D721Med (cell line): Measurements from ENCODE around the gene ADD2.

ENCODE experiments used
- DNase-seq: peaks from one replicate; pipeline ENCODE4 v3.0.0; 2011; ENCODE audit warnings: low spot score; ENCODE audit not compliant: insufficient read length
- FAIRE-seq: peaks from 2 replicates; lab custom pipeline; 2011; peaks lifted over from hg19 to GRCh38; lab: Jason Lieb, UNC
- TF ChIP-seq, protein P1 (sequence below): IDR thresholded peaks from 2 replicates; pipeline ENCODE4 v1.5.1; 2012; ENCODE audit warnings: mild to moderate bottlenecking, control low read depth; ENCODE audit not compliant: insufficient read depth; ENCODE audit errors: missing control alignments

The ADD2 gene

DNA sequence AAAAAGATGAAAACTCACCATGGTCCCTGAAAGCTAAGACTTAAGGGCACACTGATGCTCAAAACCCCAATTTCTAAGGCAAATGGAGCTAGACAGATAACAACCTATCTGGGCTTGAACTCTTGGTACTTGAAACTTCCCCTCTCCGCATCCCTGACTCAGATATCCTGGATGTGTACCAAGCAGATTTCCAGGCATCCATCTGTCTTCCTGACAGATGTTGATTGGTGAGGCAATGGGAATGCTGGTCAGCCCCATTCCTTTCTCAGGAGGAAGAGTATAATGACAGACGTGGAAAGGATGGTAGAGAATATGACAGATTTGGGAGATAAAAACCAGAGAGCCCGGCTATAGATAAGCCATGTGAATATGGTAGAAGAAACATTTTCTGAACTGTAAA lies 69.2 kb downstream of the ADD2 start:
- TF ChIP-seq, protein P1, sequence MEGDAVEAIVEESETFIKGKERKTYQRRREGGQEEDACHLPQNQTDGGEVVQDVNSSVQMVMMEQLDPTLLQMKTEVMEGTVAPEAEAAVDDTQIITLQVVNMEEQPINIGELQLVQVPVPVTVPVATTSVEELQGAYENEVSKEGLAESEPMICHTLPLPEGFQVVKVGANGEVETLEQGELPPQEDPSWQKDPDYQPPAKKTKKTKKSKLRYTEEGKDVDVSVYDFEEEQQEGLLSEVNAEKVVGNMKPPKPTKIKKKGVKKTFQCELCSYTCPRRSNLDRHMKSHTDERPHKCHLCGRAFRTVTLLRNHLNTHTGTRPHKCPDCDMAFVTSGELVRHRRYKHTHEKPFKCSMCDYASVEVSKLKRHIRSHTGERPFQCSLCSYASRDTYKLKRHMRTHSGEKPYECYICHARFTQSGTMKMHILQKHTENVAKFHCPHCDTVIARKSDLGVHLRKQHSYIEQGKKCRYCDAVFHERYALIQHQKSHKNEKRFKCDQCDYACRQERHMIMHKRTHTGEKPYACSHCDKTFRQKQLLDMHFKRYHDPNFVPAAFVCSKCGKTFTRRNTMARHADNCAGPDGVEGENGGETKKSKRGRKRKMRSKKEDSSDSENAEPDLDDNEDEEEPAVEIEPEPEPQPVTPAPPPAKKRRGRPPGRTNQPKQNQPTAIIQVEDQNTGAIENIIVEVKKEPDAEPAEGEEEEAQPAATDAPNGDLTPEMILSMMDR: no peak
- FAIRE-seq: no peak

DNA sequence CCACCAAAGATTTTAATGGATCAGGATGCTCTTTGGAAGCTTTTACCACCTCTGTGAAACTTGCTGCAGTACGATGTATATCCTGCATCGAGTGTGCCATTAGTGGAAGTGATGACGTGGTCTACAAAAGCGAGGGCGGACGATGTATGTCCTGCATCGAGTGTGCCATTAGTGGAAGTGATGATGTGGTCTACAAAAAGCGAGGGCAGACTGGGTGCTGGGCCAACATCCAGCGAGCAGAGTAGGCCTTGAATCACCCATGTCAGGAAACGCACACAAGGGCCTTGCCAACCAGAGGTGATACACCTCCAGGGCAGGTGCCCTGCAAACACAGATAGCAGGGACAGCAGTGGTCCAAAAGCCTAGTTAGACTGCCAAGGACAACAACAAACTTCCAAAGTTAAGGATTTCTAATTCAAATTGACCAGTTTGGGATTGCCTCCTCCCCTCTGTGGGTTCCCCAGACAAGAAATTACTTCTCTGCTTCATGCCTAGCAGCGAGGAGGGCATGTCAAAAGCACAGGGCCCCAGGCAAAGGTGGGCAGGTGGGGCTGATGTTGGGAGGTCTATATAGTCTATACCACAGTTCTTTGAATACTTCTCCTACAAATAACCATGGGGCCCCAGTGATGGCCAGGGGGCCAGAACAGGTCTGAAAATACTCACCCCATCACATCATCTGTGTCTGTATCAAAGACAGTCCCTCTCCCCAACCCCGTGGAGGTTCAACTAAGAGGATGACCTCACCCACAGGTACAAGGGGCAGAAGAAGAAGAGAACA lies 70.2 kb downstream of the ADD2 start:
- FAIRE-seq (no peak), DNase-seq (no peak)

More for the DNA sequence above, 69.2 kb downstream of the ADD2 start:
- DNase-seq: no peak

DNA sequence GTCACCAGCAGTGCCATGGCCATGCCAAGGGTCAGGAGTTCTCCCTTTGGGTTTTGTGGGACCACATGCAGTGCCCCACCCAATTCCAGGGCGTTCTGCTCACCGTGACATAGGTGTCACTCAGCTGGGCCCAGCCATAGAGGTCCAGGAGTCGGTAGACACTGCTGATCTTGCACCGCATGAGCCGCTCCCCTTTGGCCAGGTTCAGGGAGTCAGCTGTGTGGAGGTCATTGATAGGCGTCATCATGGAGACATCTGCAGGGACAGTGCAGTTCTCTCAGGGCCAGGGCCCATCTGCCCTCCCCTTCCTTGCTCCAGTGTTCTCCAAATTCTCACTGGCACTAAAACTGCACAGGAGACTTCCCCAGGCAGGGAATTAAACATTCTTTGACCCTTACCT lies 71.9 kb downstream of the ADD2 start:
- TF ChIP-seq, protein P1: no peak
- DNase-seq (no peak), FAIRE-seq (no peak)

More for the DNA sequence above, 70.2 kb downstream of the ADD2 start:
- TF ChIP-seq, protein P1: no peak

DNA sequence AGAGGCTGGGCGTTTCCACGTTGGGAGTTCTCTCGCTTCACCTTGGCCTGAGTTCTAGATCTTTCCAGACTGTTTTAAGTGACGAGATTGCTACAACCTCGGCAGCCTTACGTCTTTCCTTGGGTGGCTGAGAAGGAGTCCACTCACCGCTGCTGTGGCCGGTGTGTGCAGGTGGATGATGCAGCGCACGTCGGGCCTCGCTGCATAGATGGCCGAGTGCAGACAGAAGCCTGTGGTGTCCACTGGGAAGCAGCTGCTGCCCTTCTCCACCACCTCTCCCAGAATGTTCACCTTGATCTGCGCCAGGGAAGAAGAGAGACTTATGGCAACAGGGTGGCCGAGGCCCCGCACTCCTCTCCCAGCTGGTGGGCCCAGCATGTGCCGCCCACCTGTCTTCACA lies 75.7 kb downstream of the ADD2 start:
- TF ChIP-seq, protein P1: no peak
- FAIRE-seq (no peak), DNase-seq (no peak)

DNA sequence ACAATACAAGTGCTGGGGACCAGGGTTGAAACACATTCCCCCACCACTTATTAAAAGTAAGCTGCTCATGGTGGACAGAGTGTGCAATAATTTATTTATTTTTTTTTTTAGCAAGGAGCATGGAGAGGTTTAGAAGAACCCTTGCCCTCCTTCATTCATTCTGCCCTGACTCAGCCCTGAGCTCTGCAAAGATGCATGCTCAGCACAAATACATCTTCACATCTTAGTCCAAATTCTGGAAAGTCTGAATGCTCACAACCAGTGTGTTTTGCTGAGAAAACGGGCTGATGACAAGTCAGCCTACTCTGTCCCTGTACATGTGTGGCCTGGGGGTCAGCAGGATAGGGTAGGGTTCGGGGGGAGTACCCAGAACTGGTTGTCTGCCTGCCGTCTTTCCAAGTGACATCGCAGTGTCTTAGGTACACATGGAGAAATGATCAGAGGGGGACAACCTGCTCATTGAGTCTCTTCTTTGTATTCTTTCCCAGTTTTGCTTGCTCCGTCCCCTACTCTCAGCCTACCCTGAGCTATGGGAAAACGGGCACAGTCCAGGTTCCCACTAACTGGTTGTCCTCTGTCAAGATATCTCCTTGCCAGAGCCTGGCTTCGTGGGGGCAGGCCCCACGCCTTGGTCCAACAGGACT lies 76.4 kb downstream of the ADD2 start:
- DNase-seq (no peak), FAIRE-seq (no peak)
- TF ChIP-seq, protein P1: no peak

DNA sequence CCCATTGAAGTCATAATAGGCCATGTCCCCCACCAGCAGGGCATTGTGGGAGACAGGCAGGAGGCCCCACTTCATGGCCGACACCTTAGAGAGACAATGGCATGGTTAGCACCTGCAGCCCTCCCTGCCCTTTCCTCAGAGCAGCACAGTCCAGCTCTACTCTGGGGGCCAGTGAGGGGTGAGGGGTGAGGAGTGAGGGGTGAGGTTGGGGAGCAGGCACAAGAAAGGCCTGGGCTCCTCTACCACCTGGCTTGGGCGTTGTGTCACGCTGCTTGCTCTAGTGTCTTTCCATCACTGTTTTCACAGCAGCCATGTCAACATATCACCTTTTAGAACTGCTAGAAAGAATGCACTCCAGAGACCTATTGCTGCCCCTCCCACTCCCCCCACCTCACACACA lies 77.2 kb downstream of the ADD2 start:
- no peak for DNase-seq
- FAIRE-seq: no peak
- TF ChIP-seq, protein P1: no peak

DNA sequence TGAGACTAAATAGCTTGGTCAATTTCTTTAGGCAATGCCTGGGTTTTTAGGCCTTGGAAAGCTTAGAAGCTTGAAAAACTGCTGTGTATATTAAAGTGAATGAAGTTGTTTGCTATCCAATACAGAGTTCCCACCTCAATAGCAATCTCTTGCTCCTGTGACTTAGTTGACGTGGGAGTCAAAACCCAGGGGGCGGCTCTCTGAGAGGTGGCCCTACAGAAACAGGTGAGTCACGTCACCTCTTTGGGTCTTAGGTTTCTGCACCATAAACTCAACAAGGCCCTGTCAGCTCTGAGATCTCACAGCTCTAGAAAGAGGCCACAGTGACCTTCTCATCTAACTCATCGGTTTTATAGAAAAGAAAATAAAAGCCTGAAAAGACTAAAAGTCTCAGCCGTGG lies 79.6 kb downstream of the ADD2 start:
- FAIRE-seq (no peak), DNase-seq (no peak)
- TF ChIP-seq, protein P1: no peak
